H1 (cell line): ENCODE results near the gene TMEM154. TPM values are rescaled to one million over a fixed set of nuclear protein-coding genes. Genes with fewer than 3 reads are reported as not detected.

Source experiments
- CTCF ChIA-PET: fragments of 300-600 bp; sonication (Branson Sonifier 250); formaldehyde crosslinking; loops from one replicate; lab custom pipeline; 2021; ENCODE audit not compliant: partially characterized antibody; lab: Charles Lee
- POLR2A ChIA-PET: fragments of 300-600 bp; sonication (Branson Sonifier 250); formaldehyde crosslinking; loops from one replicate; lab custom pipeline; 2021; ENCODE audit warnings: inconsistent platforms; ENCODE audit not compliant: partially characterized antibody; lab: Charles Lee
- DNase-seq, 2 experiments: peaks; one replicate each; pipeline versions ENCODE4 v3.0.0 to v3.0.0-alpha.2; 2010 to 2022; ENCODE audit warnings: low spot score in 2 of 2, low read depth in 1 of 2, mixed read lengths in 1 of 2
- FAIRE-seq: peaks from 2 replicates; lab custom pipeline; 2011; peaks lifted over from hg19 to GRCh38; lab: Jason Lieb, UNC
- H2AFZ ChIP-seq: 2 replicates; pipeline ENCODE4 v1.8.1; 2012; ENCODE audit warnings: low read length, inconsistent platforms
- H2AK5ac ChIP-seq: 2 replicates; pipeline ENCODE4 v1.6.1; 2013; ENCODE audit warnings: low read depth, low read length
- H2BK120ac ChIP-seq: replicated peaks from 2 replicates; pipeline ENCODE3; 2013; ENCODE audit warnings: low read depth, low read length, inconsistent platforms
- H2BK12ac ChIP-seq: 2 replicates; pipeline ENCODE4 v1.6.1; 2013; ENCODE audit warnings: low read depth, low read length
- H2BK15ac ChIP-seq: 2 replicates; pipeline ENCODE4 v1.6.1; 2013; ENCODE audit warnings: low read length
- H2BK20ac ChIP-seq: 2 replicates; pipeline ENCODE4 v1.6.1; 2013; ENCODE audit warnings: low read length
- H2BK5ac ChIP-seq: 2 replicates; pipeline ENCODE4 v1.6.1; 2013; ENCODE audit warnings: low read depth, low read length
- H3K14ac ChIP-seq: 2 replicates; pipeline ENCODE4 v1.6.1; 2013; ENCODE audit warnings: inconsistent platforms; ENCODE audit not compliant: insufficient read length
- H3K18ac ChIP-seq: 2 replicates; pipeline ENCODE4 v1.6.1; 2013; ENCODE audit warnings: low read length; ENCODE audit errors: extremely low read depth
- H3K23ac ChIP-seq: 2 replicates; pipeline ENCODE4 v1.6.1; 2013; ENCODE audit warnings: inconsistent platforms; ENCODE audit not compliant: insufficient read length
- H3K23me2 ChIP-seq: 2 replicates; pipeline ENCODE4 v1.6.1; 2013; ENCODE audit warnings: low read depth, low read length
- H3K27ac ChIP-seq: 2 replicates; pipeline ENCODE4 v1.6.1; 2011; ENCODE audit warnings: low read depth, low read length, inconsistent platforms
- H3K27me3 ChIP-seq, 4 experiments: replicated peaks in 1 of 4; 1 replicate in 1 of 4; 2 replicates in 3 of 4; pipeline versions ENCODE4 v1.6.1 to v1.8.1; 2011 to 2013; ENCODE audit warnings: low read length in 3 of 4, mild to moderate bottlenecking in 3 of 4, inconsistent platforms in 2 of 4, mixed read lengths in 2 of 4, moderate library complexity in 1 of 4; ENCODE audit not compliant: control insufficient read depth in 3 of 4, insufficient read depth in 3 of 4; ENCODE audit errors: extremely low read depth in 1 of 4
- H3K36me3 ChIP-seq, 4 experiments: 2 replicates each; pipeline versions ENCODE4 v1.6.1 to v1.8.1; 2011 to 2013; ENCODE audit warnings: mild to moderate bottlenecking in 4 of 4, low read length in 3 of 4, moderate library complexity in 2 of 4, control low read depth in 1 of 4, inconsistent platforms in 1 of 4; ENCODE audit not compliant: insufficient read depth in 4 of 4, control insufficient read depth in 2 of 4
- H3K4ac ChIP-seq: replicated peaks from 2 replicates; pipeline ENCODE3; 2013; ENCODE audit warnings: low read length, low read depth, mixed read lengths, inconsistent platforms; ENCODE audit not compliant: insufficient read length
- H3K4me1 ChIP-seq, 4 experiments: replicated peaks in 1 of 4; 1 replicate in 1 of 4; 2 replicates in 3 of 4; pipeline versions ENCODE4 v1.6.1 to v1.8.1; 2011 to 2013; ENCODE audit warnings: low read length in 3 of 4, inconsistent platforms in 2 of 4, mixed read lengths in 1 of 4; ENCODE audit not compliant: insufficient read depth in 4 of 4, control insufficient read depth in 3 of 4
- H3K4me2 ChIP-seq, 2 experiments: 2 replicates each; pipeline versions ENCODE4 v1.6.1 to v1.8.1; 2011 to 2013; ENCODE audit warnings: low read depth in 2 of 2, low read length in 2 of 2, control low read depth in 1 of 2, inconsistent platforms in 1 of 2, mild to moderate bottlenecking in 1 of 2; ENCODE audit not compliant: insufficient read depth in 1 of 2
- H3K4me3 ChIP-seq, 4 experiments: fragments of 200-600, 300-600 bp in 1 of 4; sonication (generic), shearing (Covaris generic), sonication (Bioruptor Twin) in 1 of 4; 2 replicates each; pipeline versions ENCODE4 v1.5.1 to v1.8.1; 2011 to 2016; ENCODE audit warnings: low read length in 4 of 4, low read depth in 3 of 4, control low read depth in 2 of 4, inconsistent platforms in 2 of 4, mild to moderate bottlenecking in 2 of 4, mixed read lengths in 1 of 4, moderate library complexity in 1 of 4; ENCODE audit not compliant: insufficient read depth in 2 of 4; ENCODE audit errors: extremely low read depth in 1 of 4
- H3K56ac ChIP-seq: replicated peaks from 2 replicates; pipeline ENCODE3; 2013; ENCODE audit warnings: low read depth, mild to moderate bottlenecking, mixed read lengths, low read length, inconsistent platforms; ENCODE audit not compliant: insufficient read length
- H3K79me1 ChIP-seq: 2 replicates; pipeline ENCODE4 v1.6.1; 2013; ENCODE audit warnings: low read depth, low read length, control low read depth
- H3K79me2 ChIP-seq, 2 experiments: 2 replicates each; pipeline versions ENCODE4 v1.6.1 to v1.8.1; 2012 to 2013; ENCODE audit warnings: low read length in 2 of 2, mild to moderate bottlenecking in 2 of 2, inconsistent platforms in 1 of 2; ENCODE audit not compliant: insufficient read depth in 2 of 2, control insufficient read depth in 1 of 2
- H3K9ac ChIP-seq, 4 experiments: replicated peaks in 1 of 4; 1 replicate in 1 of 4; 2 replicates in 3 of 4; pipeline versions ENCODE4 v1.6.1 to v1.8.1; 2011 to 2013; ENCODE audit warnings: low read depth in 3 of 4, low read length in 3 of 4, control low read depth in 2 of 4, mild to moderate bottlenecking in 2 of 4, moderate library complexity in 2 of 4, inconsistent platforms in 1 of 4; ENCODE audit errors: extremely low read depth in 1 of 4
- H3K9me3 ChIP-seq, 2 experiments: 2 replicates each; pipeline versions ENCODE4 v1.6.1 to v1.8.1; 2012 to 2013; ENCODE audit warnings: mild to moderate bottlenecking in 2 of 2, moderate library complexity in 2 of 2, control low read depth in 1 of 2, inconsistent platforms in 1 of 2, low read depth in 1 of 2, low read length in 1 of 2, mixed read lengths in 1 of 2; ENCODE audit not compliant: insufficient read depth in 2 of 2
- H4K20me1 ChIP-seq, 2 experiments: replicated peaks in 1 of 2; 2 replicates each; pipeline versions ENCODE3 to v1.8.1; 2011 to 2013; ENCODE audit warnings: inconsistent platforms in 2 of 2, low read length in 2 of 2, mild to moderate bottlenecking in 1 of 2; ENCODE audit not compliant: insufficient read depth in 2 of 2, control insufficient read depth in 1 of 2
- H4K5ac ChIP-seq: 2 replicates; pipeline ENCODE4 v1.6.1; 2013; ENCODE audit warnings: low read length, low read depth, mixed read lengths, inconsistent platforms; ENCODE audit not compliant: insufficient read length
- H4K8ac ChIP-seq: 2 replicates; pipeline ENCODE4 v1.8.0; 2013; ENCODE audit warnings: mild to moderate bottlenecking, moderate library complexity, low read length, inconsistent platforms; ENCODE audit not compliant: insufficient read depth; ENCODE audit errors: extremely low read depth
- H4K91ac ChIP-seq: replicated peaks from 2 replicates; pipeline ENCODE3; 2013; ENCODE audit warnings: low read length, mixed read lengths, inconsistent platforms; ENCODE audit not compliant: insufficient read length
- CBX5 ChIP-seq: fragments of 300-800, 300-1000 bp; sonication (generic); IDR thresholded peaks from 2 replicates; pipeline ENCODE4 v1.7.1; 2016; ENCODE audit warnings: antibody characterized with exemption, low read length, low read depth
- CEBPB ChIP-seq: IDR thresholded peaks from 2 replicates; pipeline ENCODE4 v1.6.1; 2012; ENCODE audit warnings: low read depth, low read length
- FOSL1 ChIP-seq: IDR thresholded peaks from 2 replicates; pipeline ENCODE4 v1.6.1; 2011; ENCODE audit warnings: mild to moderate bottlenecking, low read depth, low read length, moderate library complexity; ENCODE audit not compliant: insufficient read depth
- HDAC6 ChIP-seq: IDR thresholded peaks from one replicate; pipeline ENCODE4 v1.7.1; 2012; ENCODE audit warnings: low read depth, mild to moderate bottlenecking, inconsistent platforms, low read length, moderate library complexity
- POLR2AphosphoS5 ChIP-seq: IDR thresholded peaks from 2 replicates; pipeline ENCODE4 v1.6.1; 2011; ENCODE audit warnings: low read depth, low read length
- RBBP5 ChIP-seq: IDR thresholded peaks from 2 replicates; pipeline ENCODE4 v1.7.1; 2012; ENCODE audit warnings: low read depth, mild to moderate bottlenecking, inconsistent platforms, low read length, moderate library complexity, borderline replicate concordance
- SRF ChIP-seq: IDR thresholded peaks from 2 replicates; pipeline ENCODE4 v1.6.1; 2011; ENCODE audit warnings: mild to moderate bottlenecking, low read depth, low read length, moderate library complexity
- WGBS, 2 experiments: shearing (Covaris generic) in 1 of 2; methylation state at CpG; one replicate each; pipeline versions ENCODE4 v1.1.6 to v1.1.7; 2013 to 2015; ENCODE audit warnings: low lambda C conversion rate in 2 of 2, mixed read lengths in 2 of 2, inconsistent platforms in 1 of 2, low coverage in 1 of 2, missing lambda C conversion rate in 1 of 2; ENCODE audit not compliant: insufficient replicate concordance in 2 of 2, insufficient coverage in 1 of 2, insufficient read length in 1 of 2; ENCODE audit errors: extremely low coverage in 1 of 2, missing lambda C conversion rate in 1 of 2; 5-methylcytosine and 5-hydroxymethylcytosine counted together
- polyA plus RNA-seq, 7 experiments: library from polyadenylated mRNA; depleted of rRNA in 3 of 7; stranded (reverse) in 5 of 7; unstranded in 2 of 7; fragments of >200 nt in 5 of 7; fragments of 200-250 nt in 2 of 7; gene quantifications; 1 replicate in 5 of 7; 2 replicates in 1 of 7; 4 replicates in 1 of 7; pipeline versions ENCODE4 v1.2.1 to v1.2.3, GENCODE V29; 2011 to 2013; ENCODE audit warnings: missing spikeins in 2 of 7, mixed read lengths in 2 of 7
- total RNA-seq: library from RNA; stranded (reverse); fragmentation: NEBNext Ultra II Directional; extraction: Animal tissue kit (Norgen Biotek cat#: 25700); gene quantifications from 2 replicates; pipeline ENCODE4 v1.2.1, GENCODE V29; 2021

TMEM154 gene
- total and polyA plus RNA-seq, 2 of the 8 experiments (the other 6 are each of a cell fraction or from before 2014, with no cell fraction given), result 0.33 to 1.2 TPM

GRCh38 chr4:152682143-152682941, 2.5 kb upstream of the TMEM154 start:
- Histone ChIP-seq H3K36me3 (no peaks in the 10 kb centered on the region), H3K18ac (no peak overlapping the region), H3K27ac (no peak overlapping the region), H3K23ac (no peak overlapping the region), H2AFZ (no peak overlapping the region), H4K20me1 (no peaks in the 10 kb centered on the region), H2BK5ac (no peak overlapping the region), H4K91ac (no peak overlapping the region), H3K27me3 (peaks cover 0 to 4% (median 2%) of the 10 kb centered on the region in 4 experiments; a peak in 2 of 7 replicates), H3K14ac (no peak overlapping the region), H3K4me1 (peaks cover 0 to 11% (median 7%) of the 10 kb centered on the region in 4 experiments; a peak in 4 of 7 replicates), H3K23me2 (peaks cover 4% of the 10 kb centered on the region; the same call in 1 of the 2 replicates), H2BK20ac (peak overlapping the region; percentile 73; the same call in 1 of the 2 replicates), H3K4me2 (no peak overlapping the region), H2AK5ac (no peak overlapping the region), H2BK12ac (0 out of 2 replicates have a peak overlapping the region, but pooled peaks have one; percentile 19), H3K79me1 (no peaks in the 10 kb centered on the region), H3K79me2 (no peaks in the 10 kb centered on the region), H2BK15ac (no peak overlapping the region), H4K5ac (no peak overlapping the region), H3K4me3 (no peak overlapping the region), H3K56ac (no peak overlapping the region), H3K9me3 (no peaks in the 10 kb centered on the region), H3K9ac (no peak overlapping the region), H3K4ac (no peak overlapping the region), H4K8ac (no peak overlapping the region), H2BK120ac (no peak overlapping the region)
- DNase-seq (no peak), FAIRE-seq (no peak)
- 85% methylated on average over 8 of the region's 9 CpGs; no CpG with 5 or more reads in 1 of the 2 experiments for WGBS, 2 experiments
- ChIA-PET CTCF (interaction anchor here (0.6 to 1.5 kb wide), 3 partner anchors 24 to 210 kb away, joined by 3 to 5 read pairs (median 3); no protein-coding TSS in a partner anchor), POLR2A (interaction anchor here (1.2 kb wide), 1 partner anchor 28 kb away, joined by 3 read pairs; no protein-coding TSS in a partner anchor)
- no peak for TF ChIP-seq SRF
- no peak for TF ChIP-seq POLR2AphosphoS5
- TF ChIP-seq RBBP5, result no peak
- TF ChIP-seq HDAC6, result no peak
- no peak for TF ChIP-seq CBX5
- no peak for TF ChIP-seq FOSL1
- TF ChIP-seq CEBPB, result no peak
